Mesothelial cell of epicardium (in vitro differentiated cells): Measurements from ENCODE around the gene RFTN1. TPM values are rescaled to one million over a fixed set of nuclear protein-coding genes. Genes with fewer than 3 reads are reported as not detected.

Source experiments
- DNase-seq, 2 experiments: peaks; one replicate each; pipeline ENCODE4 v3.0.0; 2021; ENCODE audit warnings: low spot score in 2 of 2; ENCODE audit not compliant: unreplicated experiment in 2 of 2
- H3K27ac Mint-ChIP-seq: 2 replicates; pipeline ENCODE4 v1.8.0; 2021; ENCODE audit warnings: mixed read lengths
- H3K27me3 Mint-ChIP-seq: 2 replicates; pipeline ENCODE4 v1.8.0; 2021; ENCODE audit warnings: low read depth, mixed read lengths
- H3K36me3 Mint-ChIP-seq: 2 replicates; pipeline ENCODE4 v1.8.0; 2021; ENCODE audit warnings: mixed read lengths
- H3K4me1 Mint-ChIP-seq: 2 replicates; pipeline ENCODE4 v1.8.0; 2021; ENCODE audit warnings: mixed read lengths
- H3K4me3 Mint-ChIP-seq: 2 replicates; pipeline ENCODE4 v1.8.0; 2021; ENCODE audit warnings: mild to moderate bottlenecking, moderate library complexity, mixed read lengths
- H3K9me3 Mint-ChIP-seq: 2 replicates; pipeline ENCODE4 v1.8.0; 2021; ENCODE audit warnings: mixed read lengths
- CTCF ChIP-seq: fragments of 200-600 bp; sonication (generic); IDR thresholded peaks from one replicate; pipeline ENCODE4 v1.5.0; 2021; ENCODE audit warnings: antibody characterized with exemption; ENCODE audit not compliant: unreplicated experiment
- total RNA-seq: library from RNA; stranded (reverse); gene quantifications from 3 replicates; pipeline ENCODE4 v1.2.1, GENCODE V29; 2021

RFTN1 gene
- total RNA-seq, 1 donor from 2014 or later, result 10.0 TPM

GRCh38 chr3:16297997-16298885 is 215.3 kb downstream of the RFTN1 start:
- peaks cover 63% of the 10 kb centered on the region for H3K36me3 Mint-ChIP-seq
- no peak overlapping the region for H3K27ac Mint-ChIP-seq
- peaks cover 26% of the 10 kb centered on the region for H3K9me3 Mint-ChIP-seq
- DNase-seq, result no peak
- no peaks in the 10 kb centered on the region for H3K27me3 Mint-ChIP-seq
- no peak for TF ChIP-seq CTCF
- no peak overlapping the region for H3K4me3 Mint-ChIP-seq
- H3K4me1 Mint-ChIP-seq, result peaks cover 2% of the 10 kb centered on the region

- no peak overlapping the region for H3K4me3 Mint-ChIP-seq
- H3K36me3 Mint-ChIP-seq, result peaks cover 62% of the 10 kb centered on the region
- H3K27ac Mint-ChIP-seq, result no peak overlapping the region
- H3K27me3 Mint-ChIP-seq, result no peaks in the 10 kb centered on the region
- TF ChIP-seq CTCF, result no peak
- peaks cover 31% of the 10 kb centered on the region for H3K9me3 Mint-ChIP-seq
- H3K4me1 Mint-ChIP-seq, result no peaks in the 10 kb centered on the region
- no peak for DNase-seq
Observed at GRCh38 chr3:16295298-16295890, 218.1 kb downstream of the RFTN1 start.

- no peak overlapping the region for H3K4me3 Mint-ChIP-seq
- H3K36me3 Mint-ChIP-seq, result peaks cover 62% of the 10 kb centered on the region
- H3K4me1 Mint-ChIP-seq, result no peaks in the 10 kb centered on the region
- H3K27ac Mint-ChIP-seq, result no peak overlapping the region
- DNase-seq, result no peak
- peaks cover 31% of the 10 kb centered on the region for H3K9me3 Mint-ChIP-seq
- no peaks in the 10 kb centered on the region for H3K27me3 Mint-ChIP-seq
- no peak for TF ChIP-seq CTCF
Observed at GRCh38 chr3:16294844-16295243, 218.7 kb downstream of the RFTN1 start.

GRCh38 chr3:16290827-16291196 is 222.7 kb downstream of the RFTN1 start:
- Mint-ChIP-seq H3K27me3 (no peaks in the 10 kb centered on the region), H3K4me3 (no peak overlapping the region), H3K4me1 (no peaks in the 10 kb centered on the region), H3K9me3 (peaks cover 16% of the 10 kb centered on the region), H3K36me3 (peaks cover 28% of the 10 kb centered on the region), H3K27ac (no peak overlapping the region)
- no peak for DNase-seq
- no peak for TF ChIP-seq CTCF

- peak in 1 of 2 experiments; percentile 44 for DNase-seq
- no peaks in the 10 kb centered on the region for H3K27me3 Mint-ChIP-seq
- H3K27ac Mint-ChIP-seq, result no peak overlapping the region
Observed at GRCh38 chr3:16290007-16290826, 223.3 kb downstream of the RFTN1 start.

More at GRCh38 chr3:16290007-16290826, 223.3 kb downstream of the RFTN1 start:
- H3K9me3 Mint-ChIP-seq, result peaks cover 11% of the 10 kb centered on the region
- peak; percentile 59 for TF ChIP-seq CTCF
- H3K4me3 Mint-ChIP-seq, result no peak overlapping the region
- no peaks in the 10 kb centered on the region for H3K4me1 Mint-ChIP-seq
- H3K36me3 Mint-ChIP-seq, result peaks cover 23% of the 10 kb centered on the region
